A673 (cell line): ENCODE data around the gene RSL1D1.

Experiments used
- CTCF ChIP-seq: fragments of 300-800, 200-600 bp; sonication (generic); conservative IDR thresholded peaks from 2 replicates; pipeline ENCODE4 v1.5.1; 2017; ENCODE audit warnings: low read depth, mild to moderate bottlenecking, antibody characterized with exemption, low read length, moderate library complexity, mixed read lengths
- EZH2 ChIP-seq: fragments of 200-600 bp; sonication (generic); IDR thresholded peaks from 2 replicates; pipeline ENCODE4 v1.6.1; 2017; ENCODE audit warnings: borderline replicate concordance, low read depth, mild to moderate bottlenecking, mixed read lengths, antibody characterized with exemption, low read length; ENCODE audit not compliant: poor library complexity, severe bottlenecking

GRCh38 chr16:11836650-11837244 is 14.6 kb downstream of the RSL1D1 start:
- TF ChIP-seq CTCF (no peak), EZH2 (no peak)
